Hematopoietic multipotent progenitor cell treated with erythropoietin and hydrocortisone succinate and interleukin-3 and kit ligand, for 6 days (in vitro differentiated cells): ENCODE data around the gene TRMT112.

Source experiments
- DNase-seq: peaks from one replicate; pipeline ENCODE4 v3.0.0-alpha.2; 2015

The TRMT112 gene

DNA sequence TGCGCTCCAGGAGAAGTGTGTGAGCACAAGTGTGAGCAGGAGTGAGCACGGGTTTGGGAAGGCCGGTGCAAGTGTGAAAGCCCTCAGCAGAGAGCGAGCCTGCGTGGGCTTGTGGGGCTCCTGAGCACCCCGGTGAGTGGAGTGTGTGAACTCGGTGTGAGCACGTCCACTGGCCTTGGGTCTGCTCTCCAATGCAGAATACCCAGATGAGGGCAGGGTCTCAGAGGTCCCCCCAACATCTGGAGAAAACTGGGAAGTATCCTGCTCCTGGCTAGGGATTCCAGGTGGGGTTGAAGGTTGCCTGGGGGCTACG is 10.8 kb downstream of the TRMT112 start:
- DNase-seq, result no peak

DNA sequence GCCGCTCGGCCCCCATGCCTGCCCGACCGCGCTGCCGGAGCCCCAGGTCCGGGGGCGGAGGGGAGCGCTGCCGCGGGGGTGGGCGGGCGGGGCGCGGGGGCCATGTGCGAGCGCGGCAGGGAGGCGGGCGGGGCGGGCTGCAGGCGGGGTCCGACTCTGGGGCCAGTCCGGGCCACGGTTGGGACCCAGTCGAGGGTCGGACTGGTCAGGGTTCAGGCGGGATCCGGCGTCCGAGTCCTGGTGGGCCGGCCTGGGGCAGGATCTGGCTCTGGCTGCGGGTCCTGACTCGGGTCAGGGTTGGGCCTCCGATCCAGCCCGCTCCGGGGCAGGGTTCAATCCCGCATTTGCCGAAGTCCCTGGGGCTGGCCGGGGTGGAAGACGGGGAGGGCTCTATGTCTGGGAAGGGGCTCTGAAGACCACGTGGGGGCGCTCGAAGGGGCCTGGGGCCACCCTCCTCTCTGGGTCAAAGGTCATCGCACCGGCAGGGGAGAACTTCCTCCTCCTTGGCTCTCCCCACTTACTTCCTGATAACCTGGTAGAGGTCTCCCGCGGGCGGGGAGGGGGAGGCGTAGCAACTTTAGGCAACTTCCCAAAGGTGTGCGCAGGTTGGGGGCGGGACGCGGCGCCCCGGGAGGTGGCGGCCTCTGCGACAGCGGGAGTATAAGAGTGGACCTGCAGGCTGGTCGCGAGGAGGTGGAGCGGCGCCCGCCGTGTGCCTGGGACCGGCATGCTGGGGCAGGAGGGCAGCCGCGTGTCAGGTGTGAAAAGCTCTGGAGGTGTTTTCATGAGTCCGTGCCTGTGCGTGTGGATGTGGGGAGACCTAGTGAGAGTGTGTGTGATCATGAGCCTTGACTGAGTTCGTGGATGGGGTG is 11.4 kb downstream of the TRMT112 start:
- DNase-seq, result peak; percentile 82

DNA sequence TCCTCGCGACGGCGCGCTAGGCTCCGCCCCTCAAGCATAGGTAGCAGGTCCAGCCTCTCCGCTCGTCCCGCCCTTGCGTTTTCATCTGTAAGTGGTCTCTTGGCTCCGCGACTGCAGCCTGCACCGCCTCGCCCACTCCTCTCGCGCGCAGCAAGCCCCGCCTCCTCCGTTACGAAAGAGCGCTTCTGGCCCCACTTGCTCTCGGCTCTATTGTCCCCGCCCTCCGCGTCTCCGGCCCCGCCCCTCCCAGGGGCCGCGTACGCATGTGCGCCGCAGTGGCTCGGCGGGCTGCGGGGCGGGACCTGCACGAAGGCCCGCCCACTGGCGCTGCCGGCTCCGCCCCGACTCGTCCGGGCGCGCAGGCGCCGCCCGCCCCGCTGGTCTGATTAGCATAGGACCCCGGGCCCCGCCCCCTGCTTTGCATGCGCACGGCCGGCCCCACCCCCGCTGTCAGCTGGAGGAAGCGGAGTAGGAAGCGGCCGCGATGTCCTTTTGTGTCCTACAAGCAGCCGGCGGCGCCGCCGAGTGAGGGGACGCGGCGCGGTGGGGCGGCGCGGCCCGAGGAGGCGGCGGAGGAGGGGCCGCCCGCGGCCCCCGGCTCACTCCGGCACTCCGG is 12.2 kb downstream of the TRMT112 start, which contains the start of gene ESRRA:
Gene ESRRA (plus strand): TSS at position 450 of the 616 bp plus-strand sequence. CDS start 1,656 bp downstream, outside the sequence.
- peak; percentile 99 for DNase-seq

DNA sequence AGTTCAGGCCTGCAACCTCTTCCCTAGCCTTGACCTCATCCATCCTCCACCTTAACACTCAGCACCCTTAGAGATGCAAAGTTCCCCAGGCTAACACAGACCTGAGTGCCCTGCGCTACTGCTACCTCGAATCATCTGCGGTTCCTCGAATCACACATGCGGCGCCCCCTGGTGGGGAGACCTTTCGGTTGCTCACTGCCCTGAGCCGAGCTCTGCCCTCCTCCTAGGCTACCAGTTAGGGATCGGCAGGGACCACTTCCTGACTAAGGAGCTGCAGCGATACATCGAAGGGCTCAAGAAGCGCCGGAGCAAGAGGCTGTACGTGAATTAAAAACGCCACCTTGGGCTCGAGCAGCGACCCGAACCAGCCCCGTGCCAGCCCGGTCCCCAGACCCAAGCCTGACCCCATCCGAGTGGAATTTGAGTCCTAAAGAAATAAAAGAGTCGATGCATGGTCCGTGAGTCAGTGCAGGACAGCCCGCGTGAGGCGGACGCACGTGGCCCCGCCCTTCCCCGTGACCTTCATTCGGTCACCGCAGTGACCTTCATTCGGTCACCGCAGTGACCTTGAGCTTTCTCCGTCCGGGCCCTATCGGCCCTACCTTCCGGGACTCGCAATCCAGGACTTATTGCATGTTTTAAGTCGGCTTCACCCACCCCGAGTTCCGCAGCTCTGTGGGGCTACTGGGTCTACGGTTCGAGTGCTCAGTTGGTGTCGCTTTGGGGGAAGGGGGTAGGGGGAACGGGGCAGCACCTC is 12.9 kb downstream of the TRMT112 start:
- DNase-seq, result peak; percentile 99

DNA sequence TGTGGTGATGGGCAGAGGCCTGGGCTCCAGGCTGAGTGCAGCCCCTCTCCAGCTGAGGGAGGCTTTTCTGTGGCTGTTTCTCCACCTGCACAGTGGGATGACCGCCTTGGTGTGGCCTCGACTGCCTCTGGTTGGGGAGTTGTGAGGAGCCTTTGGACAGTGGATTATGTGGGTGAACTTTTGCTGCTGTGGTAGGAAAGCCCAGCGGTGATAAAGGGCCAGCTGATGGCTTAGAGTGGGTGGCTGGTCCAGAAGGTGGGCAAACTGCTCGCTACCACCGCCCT is 13.4 kb downstream of the TRMT112 start:
- DNase-seq, result no peak

DNA sequence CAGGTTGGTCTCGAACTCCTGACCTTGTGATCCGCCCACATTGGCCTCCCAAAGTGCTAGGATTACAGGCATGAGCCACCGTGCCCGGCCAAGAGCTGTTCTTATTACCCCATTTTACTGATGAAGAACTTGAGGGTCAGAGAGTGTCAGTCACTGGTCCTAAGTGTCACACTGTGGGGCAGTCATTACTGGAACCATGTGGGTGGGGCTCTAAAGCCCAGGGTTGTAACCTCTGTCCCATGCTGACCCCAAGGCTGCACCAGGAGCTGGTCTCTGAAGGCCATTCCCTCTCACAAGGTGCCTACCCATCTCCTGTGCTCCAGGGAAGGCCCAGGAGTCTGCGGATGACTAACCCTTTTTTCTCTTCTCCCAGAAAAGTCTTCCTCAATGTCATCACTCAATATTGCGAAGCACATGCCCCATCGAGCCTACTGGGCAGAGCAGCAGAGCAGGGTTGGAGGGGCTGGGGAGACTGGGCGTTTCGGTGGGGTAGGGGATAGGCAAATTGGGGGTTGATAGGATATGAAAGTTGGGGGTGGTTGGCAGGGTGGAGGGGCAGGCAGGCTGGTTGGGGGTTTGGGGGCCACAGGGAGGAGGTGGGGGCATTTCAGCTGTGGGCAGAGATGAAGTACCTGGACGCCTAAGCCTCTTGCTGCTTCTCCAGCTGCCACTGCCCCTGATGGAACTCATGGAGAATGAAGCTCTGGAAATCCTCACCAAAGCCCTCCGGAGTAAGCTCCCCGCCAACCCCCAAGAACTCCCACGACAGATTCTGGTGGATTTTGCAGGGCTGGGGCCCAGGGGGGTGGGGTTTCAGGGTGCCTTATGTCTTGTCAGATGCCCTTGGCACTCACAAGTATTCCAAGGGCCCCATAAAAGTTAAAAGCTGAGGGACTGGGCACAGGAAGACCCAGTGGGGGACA is 14.0 kb downstream of the TRMT112 start:
- no peak for DNase-seq

DNA sequence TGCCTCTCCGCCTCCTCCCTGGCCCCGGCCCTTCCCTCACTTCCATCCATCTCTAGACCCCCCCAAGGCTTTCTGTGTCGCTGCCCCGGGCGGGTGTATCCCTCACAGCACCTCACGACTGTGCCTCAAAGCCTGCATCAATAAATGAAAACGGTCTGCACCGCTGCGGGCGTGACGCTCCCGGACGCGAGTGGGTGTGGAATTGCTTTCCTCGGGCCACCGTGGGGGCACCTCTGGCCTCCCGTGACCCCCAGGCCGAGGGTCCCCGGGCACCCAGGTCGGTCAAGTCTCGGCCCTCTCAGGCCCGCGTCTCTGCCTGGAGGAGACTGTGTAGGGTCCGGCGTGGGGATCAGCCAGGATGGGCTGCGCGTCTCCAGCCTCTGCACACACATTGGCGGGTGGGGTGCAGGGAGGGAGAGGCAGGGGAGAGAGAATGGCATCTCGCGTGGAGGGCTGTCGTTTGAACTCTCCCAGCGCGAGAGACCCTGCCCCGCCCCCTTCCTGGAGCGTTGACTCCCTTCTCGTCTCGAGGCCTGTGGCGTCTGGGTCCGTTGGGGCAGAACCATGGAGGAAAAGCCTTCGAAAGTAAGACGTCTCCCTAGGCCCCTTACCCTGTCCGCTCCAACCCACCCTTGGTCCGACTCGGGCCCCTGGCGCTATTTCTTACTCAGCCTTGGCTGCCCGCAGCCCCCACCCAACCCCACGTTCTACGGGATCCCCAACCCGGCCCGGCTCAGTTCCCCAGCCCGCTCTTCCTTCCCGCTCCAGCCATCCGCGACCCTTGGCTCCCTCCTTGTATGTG is 17.3 kb downstream of the TRMT112 start, which contains the start of gene CATSPERZ:
Gene CATSPERZ (plus strand): TSS at position 512 of the 802 bp plus-strand sequence. CDS start 53 bp downstream, at position 565.
- DNase-seq, result no peak

DNA sequence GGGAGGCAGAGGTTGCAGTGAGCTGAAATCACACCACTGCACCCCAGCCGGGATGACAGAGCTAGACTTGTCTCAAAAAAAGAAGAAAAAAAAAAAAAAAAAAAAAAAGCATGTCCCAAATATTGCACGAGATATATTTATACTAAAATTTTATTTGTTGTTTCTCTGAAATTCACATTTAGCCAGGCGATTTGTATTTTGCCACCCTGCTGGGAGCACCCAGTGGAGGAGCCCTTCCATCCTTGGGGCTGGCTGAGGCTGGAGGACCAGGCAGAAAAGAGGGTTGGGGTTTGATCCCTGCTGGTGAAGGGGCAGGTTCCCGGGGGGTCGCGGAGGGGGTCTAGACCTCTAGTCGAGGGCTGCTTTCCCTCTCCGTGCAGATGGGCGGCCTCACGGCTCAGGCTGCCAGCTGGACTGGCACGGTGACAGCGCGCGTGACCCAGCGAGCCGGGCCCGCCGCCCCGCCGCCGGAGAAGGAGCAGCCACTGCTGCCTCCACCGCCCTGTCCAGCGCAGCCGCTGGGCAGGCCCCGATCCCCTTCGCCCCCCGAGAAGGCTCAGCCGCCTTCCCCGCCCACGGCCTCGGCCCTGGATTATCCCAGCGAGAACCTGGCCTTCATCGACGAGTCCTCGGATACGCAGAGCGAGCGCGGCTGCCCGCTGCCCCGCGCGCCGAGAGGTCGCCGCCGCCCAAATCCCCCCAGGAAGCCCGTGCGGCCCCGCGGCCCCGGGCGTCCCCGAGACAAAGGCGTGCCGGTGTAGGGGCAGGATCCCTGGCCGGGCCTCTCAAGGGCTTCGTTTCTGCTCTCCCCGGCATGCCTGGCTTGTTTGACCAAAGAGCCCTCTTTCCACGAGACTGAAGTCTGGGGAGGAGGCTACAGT is 18.2 kb downstream of the TRMT112 start:
- DNase-seq, result peak; percentile 44

DNA sequence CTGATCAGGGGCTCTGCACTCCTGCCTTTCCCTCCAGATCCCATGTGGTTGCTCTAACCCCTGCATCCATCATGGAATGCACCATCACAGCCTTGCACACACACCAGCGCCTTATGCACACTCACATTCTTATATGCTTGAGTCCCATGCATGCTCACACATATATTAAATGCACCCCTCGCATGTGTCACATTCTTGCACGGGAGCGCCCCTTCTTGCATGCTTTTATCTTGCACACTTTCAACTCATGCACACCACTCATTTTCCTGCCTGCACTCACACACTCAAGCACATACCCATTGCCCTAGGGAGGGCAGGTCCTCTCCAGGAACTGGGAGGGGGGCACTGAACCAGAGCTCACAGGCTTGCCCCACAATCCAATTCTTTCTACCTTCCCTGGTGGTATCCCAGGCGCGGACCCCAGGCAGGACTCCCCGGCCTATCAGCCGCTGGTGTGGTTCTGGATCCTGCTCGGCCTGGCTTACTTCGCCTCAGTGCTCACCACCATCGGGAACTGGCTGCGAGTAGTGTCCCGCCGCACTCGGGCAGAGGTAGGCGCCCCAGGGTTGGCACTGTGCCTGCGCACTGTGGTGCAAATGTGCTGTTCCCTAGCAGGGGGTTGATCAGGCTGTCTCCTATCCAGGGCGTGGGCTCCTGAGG is 19.5 kb downstream of the TRMT112 start:
- peak; percentile 65 for DNase-seq

DNA sequence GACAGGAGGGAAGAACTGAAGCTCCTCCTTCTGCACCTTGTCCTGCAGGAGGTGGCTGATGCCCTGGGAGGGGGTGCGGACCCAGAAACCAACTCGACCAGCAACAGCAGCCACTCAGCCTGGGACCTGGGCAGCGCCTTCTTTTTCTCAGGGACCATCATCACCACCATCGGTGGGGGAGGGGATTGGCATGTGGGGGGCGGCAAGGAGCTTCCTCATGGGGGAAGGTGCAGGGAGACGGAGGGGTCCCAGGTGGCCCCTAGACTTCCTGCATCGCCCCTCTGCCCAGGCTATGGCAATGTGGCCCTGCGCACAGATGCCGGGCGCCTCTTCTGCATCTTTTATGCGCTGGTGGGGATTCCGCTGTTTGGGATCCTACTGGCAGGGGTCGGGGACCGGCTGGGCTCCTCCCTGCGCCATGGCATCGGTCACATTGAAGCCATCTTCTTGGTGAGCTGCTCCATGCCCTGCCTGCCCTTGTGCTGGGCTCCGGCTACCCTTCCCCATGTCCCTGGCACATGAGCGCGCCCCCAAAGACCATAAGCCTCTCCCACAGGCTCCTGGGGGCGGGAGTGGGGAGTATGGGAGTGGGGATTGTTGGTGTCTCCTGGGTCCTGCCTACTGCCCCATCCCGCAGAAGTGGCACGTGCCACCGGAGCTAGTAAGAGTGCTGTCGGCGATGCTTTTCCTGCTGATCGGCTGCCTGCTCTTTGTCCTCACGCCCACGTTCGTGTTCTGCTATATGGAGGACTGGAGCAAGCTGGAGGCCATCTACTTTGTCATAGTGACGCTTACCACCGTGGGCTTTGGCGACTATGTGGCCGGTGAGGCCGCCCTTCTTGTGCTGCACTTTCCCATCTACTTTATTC is 20.3 kb downstream of the TRMT112 start:
- no peak for DNase-seq

DNA sequence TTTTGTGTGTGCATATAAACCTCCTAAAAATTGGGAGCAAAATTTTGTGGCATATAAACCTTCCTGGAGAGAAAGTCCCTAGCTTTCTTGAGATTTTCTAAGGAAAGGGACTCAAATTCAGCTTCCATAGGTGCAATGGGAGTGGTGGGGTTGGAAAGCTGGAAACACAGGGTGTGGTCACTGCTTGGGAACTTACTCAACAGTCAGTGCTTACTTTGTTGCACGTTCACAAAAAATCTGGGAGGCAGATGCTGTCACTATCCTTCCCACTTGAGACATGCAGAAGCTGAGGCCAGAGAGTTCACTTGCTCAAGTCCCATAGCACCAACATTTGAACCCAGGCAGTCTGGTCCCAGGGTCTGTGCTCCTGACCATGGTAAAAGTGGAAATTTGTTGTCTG is 21.1 kb downstream of the TRMT112 start:
- DNase-seq, result no peak

DNA sequence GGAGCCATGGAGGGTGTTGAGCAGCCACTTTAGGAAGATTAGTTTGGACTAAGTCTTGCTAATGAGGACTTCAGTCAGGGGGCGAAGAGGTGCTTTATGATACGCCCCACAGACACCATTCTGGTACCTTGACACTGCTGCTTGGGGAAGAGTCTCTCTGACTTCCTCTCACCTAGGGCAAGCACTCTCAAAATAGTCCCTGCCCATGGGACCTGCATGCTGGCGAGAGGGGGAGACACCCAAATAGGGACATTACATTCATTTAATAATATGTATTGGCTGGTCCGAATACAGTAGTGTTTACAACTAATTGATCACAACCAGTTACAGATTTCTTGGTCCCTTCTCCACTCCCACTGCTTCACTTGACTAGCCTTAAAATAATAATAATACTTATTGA is 21.6 kb downstream of the TRMT112 start:
- DNase-seq, result no peak

DNA sequence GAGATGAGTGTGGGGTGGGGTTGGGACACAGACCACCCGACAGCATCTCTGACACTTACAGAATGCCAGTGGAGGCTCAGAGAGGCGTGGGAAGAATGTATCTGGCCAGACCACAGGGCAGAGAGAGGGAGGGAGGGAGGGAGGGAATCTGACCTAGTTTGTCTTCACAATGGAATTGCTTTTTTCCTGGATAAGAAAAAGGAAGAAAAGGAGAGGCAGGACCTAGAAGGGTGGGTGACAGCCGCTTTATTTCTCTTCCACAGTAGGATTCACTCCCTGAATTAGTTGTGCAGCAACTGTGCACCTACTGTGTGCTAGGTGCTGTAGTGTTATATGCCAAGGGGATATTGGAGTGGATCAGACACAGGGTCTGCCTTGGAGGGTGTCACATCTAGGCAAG is 22.6 kb downstream of the TRMT112 start:
- DNase-seq, result no peak

DNA sequence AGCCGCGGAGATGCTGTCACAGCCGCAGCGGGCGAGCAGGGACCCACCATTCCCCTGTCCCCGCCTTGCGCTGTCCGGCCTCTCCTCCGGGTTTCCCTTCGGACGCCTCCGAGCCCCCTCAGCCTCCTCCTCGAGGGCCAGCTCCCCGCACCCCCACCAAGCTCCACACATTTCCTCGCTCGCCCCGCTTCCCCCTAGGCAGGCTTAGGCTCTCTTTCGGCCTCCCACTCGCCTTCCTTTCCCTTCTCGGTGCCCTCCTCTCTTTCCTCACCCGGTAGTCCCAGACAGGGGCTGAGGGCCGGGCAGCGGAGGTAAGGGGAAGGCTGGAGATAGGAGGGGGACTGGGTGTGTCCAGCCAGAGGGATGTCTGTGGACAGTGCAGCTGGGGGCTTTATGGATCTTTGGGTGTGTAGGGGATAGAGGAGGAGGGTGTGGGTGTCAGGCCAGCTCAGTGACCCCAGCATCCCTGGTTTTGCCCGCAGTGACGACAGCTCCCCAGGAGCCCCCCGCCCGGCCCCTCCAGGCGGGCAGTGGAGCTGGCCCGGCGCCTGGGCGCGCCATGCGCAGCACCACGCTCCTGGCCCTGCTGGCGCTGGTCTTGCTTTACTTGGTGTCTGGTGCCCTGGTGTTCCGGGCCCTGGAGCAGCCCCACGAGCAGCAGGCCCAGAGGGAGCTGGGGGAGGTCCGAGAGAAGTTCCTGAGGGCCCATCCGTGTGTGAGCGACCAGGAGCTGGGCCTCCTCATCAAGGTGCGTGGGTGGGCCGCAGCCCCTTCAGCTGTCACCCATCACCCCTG is 24.7 kb downstream of the TRMT112 start:
- no peak for DNase-seq

DNA sequence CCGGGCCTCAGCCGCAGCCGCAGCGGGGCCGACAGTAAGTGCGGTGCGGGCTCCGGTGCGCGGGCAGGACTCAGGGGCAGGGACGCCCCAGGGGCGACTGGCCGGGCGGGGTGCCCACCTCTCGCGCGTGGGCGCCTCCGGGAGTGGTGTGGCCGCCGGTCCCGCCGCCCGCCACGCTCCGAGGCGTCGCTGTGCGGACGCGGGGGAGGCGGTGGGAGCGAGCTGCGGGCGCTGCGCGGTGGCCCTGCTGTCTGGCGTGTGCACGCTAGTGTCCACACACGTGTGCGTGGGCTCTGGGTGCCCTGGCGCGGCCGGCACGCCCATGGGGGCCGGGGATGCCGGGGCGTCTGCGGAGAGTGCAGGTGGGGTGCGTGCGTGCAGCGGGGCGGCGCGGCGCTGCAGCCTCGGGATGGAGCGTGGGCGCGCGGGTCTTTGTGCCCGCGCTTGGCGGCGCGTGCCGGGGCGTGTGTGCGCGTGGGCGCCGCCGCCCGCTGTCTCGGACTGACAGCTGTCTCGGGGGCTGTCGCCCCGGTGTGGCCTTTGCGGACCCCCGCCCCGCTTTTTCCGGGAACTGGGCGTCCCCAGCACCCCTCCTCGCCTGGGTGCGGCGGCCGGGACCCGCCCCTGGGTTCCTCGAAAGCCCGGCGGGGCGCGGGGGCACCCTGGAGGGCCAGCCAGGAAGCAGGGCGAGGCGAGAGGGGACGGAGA is 25.5 kb downstream of the TRMT112 start:
- no peak for DNase-seq

DNA sequence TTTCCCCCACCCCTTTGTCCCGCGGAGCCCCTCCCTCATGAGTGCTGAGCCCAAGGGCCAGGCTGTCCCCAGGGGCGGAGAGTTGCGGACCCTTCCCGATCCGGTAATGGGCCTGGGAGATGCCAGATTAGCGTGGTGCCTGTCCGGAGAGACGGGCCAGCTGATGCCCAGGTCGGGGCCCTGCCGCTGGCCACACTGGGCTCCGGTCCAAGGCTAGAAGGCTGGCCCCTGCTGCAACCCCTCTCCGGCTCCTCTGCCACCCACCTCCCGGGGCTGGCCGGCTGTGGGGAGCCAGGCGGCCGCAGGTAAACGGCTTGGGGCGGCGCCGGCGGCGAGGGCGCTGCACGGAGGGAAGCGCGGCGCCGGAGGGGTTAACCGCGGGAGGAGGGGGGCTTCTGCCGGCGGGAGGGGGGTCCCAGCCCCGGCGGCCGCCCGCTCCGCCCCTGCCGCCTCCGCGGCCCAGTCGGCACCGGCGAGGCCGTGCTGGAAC is 26.1 kb downstream of the TRMT112 start, which contains the start of gene KCNK4:
Gene KCNK4 (plus strand): TSS at position 41 of the 490 bp plus-strand sequence. CDS start 1,717 bp downstream, outside the sequence.
- DNase-seq, result no peak
